ENCODE measurements around the gene COL23A1.

The COL23A1 gene

DNA sequence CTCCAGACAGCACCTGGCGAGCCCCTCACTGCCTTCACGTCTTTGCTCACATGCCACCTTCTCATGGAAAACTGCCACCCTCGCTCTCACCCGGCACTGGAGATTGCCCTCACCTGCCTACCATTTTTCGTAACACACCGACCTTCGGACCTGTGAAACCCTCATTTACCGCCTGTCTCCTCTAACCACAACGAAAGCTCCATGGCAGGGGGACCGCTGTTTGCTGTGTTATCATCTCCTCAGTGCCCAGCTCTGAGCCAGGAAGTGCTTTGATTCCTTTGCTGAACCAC lies 248.4 kb downstream of the COL23A1 start:
- TF ChIP-seq, protein P1, sequence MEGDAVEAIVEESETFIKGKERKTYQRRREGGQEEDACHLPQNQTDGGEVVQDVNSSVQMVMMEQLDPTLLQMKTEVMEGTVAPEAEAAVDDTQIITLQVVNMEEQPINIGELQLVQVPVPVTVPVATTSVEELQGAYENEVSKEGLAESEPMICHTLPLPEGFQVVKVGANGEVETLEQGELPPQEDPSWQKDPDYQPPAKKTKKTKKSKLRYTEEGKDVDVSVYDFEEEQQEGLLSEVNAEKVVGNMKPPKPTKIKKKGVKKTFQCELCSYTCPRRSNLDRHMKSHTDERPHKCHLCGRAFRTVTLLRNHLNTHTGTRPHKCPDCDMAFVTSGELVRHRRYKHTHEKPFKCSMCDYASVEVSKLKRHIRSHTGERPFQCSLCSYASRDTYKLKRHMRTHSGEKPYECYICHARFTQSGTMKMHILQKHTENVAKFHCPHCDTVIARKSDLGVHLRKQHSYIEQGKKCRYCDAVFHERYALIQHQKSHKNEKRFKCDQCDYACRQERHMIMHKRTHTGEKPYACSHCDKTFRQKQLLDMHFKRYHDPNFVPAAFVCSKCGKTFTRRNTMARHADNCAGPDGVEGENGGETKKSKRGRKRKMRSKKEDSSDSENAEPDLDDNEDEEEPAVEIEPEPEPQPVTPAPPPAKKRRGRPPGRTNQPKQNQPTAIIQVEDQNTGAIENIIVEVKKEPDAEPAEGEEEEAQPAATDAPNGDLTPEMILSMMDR (IDR thresholded peaks at IDR 0.05; ENCODE audit: extremely low read depth, insufficient read depth, missing control alignments), result no peak
- no peak for DNase-seq (ENCODE audit: low spot score)
- in situ Hi-C loops (cut with MboI; ENCODE audit: low pct_unique_long_range_greater_than_20kb, low sequenced_read_pairs, unreplicated experiment), result no loop called here

DNA sequence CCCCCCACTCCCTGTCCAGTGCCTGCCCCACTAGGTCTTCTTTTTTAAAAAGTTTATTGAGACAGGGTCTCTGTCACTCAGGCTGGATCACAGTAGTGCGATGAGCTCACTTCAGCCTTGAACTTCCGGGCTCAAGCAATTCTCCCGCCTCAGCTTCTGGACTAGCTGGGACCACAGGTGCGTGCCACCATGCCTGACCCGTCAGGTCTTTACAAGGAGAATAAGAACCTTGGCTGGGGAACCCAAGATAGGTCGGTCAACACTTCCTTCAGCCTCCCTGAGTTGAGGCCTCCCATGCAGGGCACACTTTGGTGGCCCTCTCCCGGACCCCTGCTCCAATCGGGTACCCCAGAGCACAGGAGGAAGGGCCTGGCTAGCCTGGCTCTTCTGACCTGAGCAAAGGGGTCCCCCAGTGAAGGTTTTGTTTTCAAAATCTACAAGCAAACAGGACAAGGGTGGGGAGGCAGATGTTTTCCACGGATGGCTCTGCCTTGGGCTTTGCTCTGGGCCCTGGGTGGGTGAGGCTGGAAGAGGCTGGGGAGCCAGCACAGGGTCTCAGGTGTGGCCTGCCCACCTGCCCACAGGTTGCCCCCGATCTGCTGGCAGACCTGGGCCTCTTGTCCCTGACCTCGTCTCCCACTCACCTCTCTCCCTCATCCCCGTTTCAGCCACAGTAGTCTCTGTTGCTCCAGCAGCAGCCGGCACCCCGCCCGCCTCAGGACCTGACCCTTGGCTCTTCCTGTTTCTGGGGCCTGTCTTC lies 248.9 kb downstream of the COL23A1 start:
- in situ Hi-C loops (cut with MboI; ENCODE audit: low pct_unique_long_range_greater_than_20kb, low sequenced_read_pairs, unreplicated experiment), result no loop called here
- no peak for DNase-seq (ENCODE audit: low spot score)
- TF ChIP-seq, protein P1 (IDR thresholded peaks at IDR 0.05; ENCODE audit: extremely low read depth, insufficient read depth, missing control alignments), result no peak

DNA sequence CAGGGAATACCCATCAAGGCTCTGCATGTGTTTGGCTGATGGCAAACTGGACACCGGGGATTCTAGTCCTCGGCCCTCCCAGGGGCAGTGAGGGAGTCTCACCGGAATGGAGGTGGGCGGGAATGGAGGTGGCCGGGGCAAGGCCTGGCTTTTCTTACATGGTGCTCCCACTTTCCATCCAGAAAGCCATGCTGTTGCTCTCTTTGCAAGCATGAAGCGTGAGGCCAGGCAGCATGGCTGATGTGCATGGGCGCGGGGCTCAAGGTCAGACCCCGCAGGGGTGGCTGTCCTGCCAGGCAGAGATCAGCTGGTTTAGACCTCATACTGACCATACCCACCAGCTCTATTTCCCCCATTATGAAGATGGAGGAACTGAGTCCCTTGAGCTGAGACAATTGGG lies 249.6 kb downstream of the COL23A1 start:
- TF ChIP-seq, protein P1 (IDR thresholded peaks at IDR 0.05; ENCODE audit: extremely low read depth, insufficient read depth, missing control alignments), result no peak
- DNase-seq (ENCODE audit: low spot score), result no peak
- in situ Hi-C loops (cut with MboI; ENCODE audit: low pct_unique_long_range_greater_than_20kb, low sequenced_read_pairs, unreplicated experiment), result no loop called here

DNA sequence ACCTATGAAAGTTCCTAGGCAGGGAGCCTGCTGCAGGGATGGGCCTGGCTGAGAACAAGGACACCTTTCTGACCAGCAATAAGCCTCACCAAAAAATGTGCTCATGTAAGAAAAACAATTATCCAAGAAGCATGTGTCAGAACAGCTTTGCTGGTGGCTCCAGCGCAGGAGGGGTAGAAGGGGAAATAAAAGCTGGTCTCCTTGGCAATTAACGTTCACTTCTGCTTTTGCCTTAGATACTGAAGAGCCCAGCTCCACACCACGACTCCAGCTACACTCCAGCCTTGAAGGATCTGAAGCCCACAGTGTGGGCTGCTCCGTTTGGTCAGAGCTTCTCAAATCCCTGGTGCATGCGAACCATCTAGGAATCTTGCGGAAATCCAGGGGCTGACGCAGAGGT lies 250.0 kb downstream of the COL23A1 start:
- DNase-seq (ENCODE audit: low spot score), result no peak
- in situ Hi-C loops (cut with MboI; ENCODE audit: low pct_unique_long_range_greater_than_20kb, low sequenced_read_pairs, unreplicated experiment), result no loop called here
- TF ChIP-seq, protein P1 (IDR thresholded peaks at IDR 0.05; ENCODE audit: extremely low read depth, insufficient read depth, missing control alignments), result no peak

DNA sequence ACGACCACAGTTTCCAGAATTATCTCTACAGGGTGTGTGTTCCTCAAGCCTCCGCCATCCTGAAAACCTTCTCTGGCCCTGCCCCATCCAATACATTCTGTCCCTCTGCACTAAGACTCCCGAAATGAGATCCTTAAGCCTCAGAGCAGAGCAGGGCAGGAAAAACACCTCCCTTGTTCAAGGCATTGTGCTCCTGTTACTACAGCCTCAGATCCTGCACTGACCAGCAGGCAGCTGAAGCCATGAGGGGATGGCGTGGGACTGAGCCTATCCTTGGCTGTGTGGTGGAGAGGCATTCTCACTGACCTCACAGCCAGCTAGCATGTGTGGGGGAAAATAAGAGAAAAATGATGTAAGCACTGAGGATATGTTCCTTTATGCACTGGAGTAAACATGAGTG lies 250.9 kb downstream of the COL23A1 start:
- DNase-seq (ENCODE audit: low spot score), result no peak
- in situ Hi-C loops (cut with MboI; ENCODE audit: low pct_unique_long_range_greater_than_20kb, low sequenced_read_pairs, unreplicated experiment), result no loop called here
- TF ChIP-seq, protein P1 (IDR thresholded peaks at IDR 0.05; ENCODE audit: extremely low read depth, insufficient read depth, missing control alignments), result no peak

DNA sequence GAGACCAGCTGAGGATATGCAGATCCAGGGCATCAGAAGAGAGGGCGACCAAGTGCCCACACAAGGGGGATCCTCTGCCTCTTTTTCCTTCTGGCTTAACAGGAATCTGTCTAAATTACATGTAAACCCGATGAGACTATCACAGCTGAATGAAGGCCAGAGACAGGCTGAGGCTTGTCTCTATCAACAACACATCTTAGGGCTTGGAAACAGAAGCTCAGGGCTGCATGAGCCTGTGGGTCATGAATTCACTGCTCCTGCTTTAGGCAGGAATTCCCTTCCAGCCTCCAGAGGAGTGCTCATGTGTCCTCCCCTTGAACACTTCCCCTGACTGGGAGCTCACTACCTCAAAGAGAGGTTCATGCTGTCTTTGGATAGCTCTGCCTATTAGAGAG lies 251.4 kb downstream of the COL23A1 start:
- TF ChIP-seq, protein P1 (IDR thresholded peaks at IDR 0.05; ENCODE audit: extremely low read depth, insufficient read depth, missing control alignments), result no peak
- in situ Hi-C loops (cut with MboI; ENCODE audit: low pct_unique_long_range_greater_than_20kb, low sequenced_read_pairs, unreplicated experiment), result no loop called here
- DNase-seq (ENCODE audit: low spot score), result no peak

Data from GM13977 (cell line).